Thyroid gland (tissue), 4 donors: ENCODE results near the gene OSTF1. TPM values are rescaled to one million over a fixed set of nuclear protein-coding genes. Genes with fewer than 3 reads are reported as not detected.

Experiments
- DNase-seq, 2 donors: peaks; one replicate each; pipeline ENCODE4 v3.0.0-alpha.2; 2019
- H3K27ac ChIP-seq, 3 donors: fragments of 200-600 bp; sonication (generic); 1 replicate in 2 of 3; 2 replicates in 1 of 3; pipeline ENCODE4 v1.5.1; 2016 to 2019; ENCODE audit warnings: mild to moderate bottlenecking in 1 of 3, moderate library complexity in 1 of 3
- H3K27me3 ChIP-seq: fragments of 200-600 bp; sonication (generic); one replicate; pipeline ENCODE4 v1.5.1; 2019
- H3K36me3 ChIP-seq, 2 donors: fragments of 200-600 bp; sonication (generic); one replicate each; pipeline ENCODE4 v1.5.1; 2016 to 2019
- H3K4me1 ChIP-seq, 2 donors: fragments of 200-600 bp; sonication (generic); one replicate each; pipeline ENCODE4 v1.5.1; 2017 to 2019
- H3K4me3 ChIP-seq, 3 donors: fragments of 200-600 bp; sonication (generic); replicated peaks in 1 of 3; 1 replicate in 2 of 3; 2 replicates in 1 of 3; pipeline ENCODE4 v1.5.1; 2016; ENCODE audit warnings: mild to moderate bottlenecking in 1 of 3
- H3K9me3 ChIP-seq: fragments of 200-600 bp; sonication (generic); one replicate; pipeline ENCODE4 v1.5.1; 2017
- CTCF ChIP-seq, 6 experiments: fragments of 200-600 bp in 3 of 6; fragments of 450-650 bp in 3 of 6; sonication (generic) in 3 of 6; IDR thresholded peaks; one replicate each; pipeline ENCODE4 v1.5.1; 2016 to 2019; ENCODE audit warnings: antibody characterized with exemption in 6 of 6, mild to moderate bottlenecking in 2 of 6, inconsistent platforms in 1 of 6, moderate library complexity in 1 of 6
- POLR2A ChIP-seq, 2 donors: fragments of 450-650 bp; IDR thresholded peaks; one replicate each; pipeline ENCODE4 v1.6.1; 2017; ENCODE audit warnings: antibody characterized with exemption in 2 of 2, mild to moderate bottlenecking in 2 of 2, moderate library complexity in 1 of 2
- WGBS, 2 donors: methylation state at CpG; one replicate each; pipeline ENCODE4 v1.1.5; 2017; 5-methylcytosine and 5-hydroxymethylcytosine counted together
- intact Hi-C: fragments of 100-400 bp; cut with DNase I; formaldehyde crosslinking; loops from one replicate; pipeline ENCODE4 v1.15.1; 2023
- total RNA-seq, 4 donors: library from RNA; depleted of rRNA; stranded (reverse); fragments of >200 nt; gene quantifications; one replicate each; pipeline ENCODE4 v1.2.3, GENCODE V29; 2016

The OSTF1 gene
- total RNA-seq, 4 donors from 2014 or later: 34.7 to 36.6 (median 35.6) TPM

GRCh38 chr9:75087289-75087823 lies 958 bp upstream of the OSTF1 start:
- 0 to 2% methylated on average over 20 of the region's 20 CpGs for WGBS, 2 donors
- Histone ChIP-seq H3K9me3 (no peaks in the 10 kb centered on the region), H3K4me1 (peaks cover 35 to 44% of the 10 kb centered on the region in 2 donors), H3K4me3 (peak overlapping the region; percentile 76 to 96 (median 95)), H3K36me3 (no peaks in the 10 kb centered on the region), H3K27ac (peak overlapping the region; percentile 91 to 99 (median 99)), H3K27me3 (no peaks in the 10 kb centered on the region)
- TF ChIP-seq CTCF (IDR thresholded peaks at IDR 0.05): peak in 2 of 6 experiments; percentile 4 to 26
- TF ChIP-seq POLR2A (IDR thresholded peaks at IDR 0.05): no peak
- intact Hi-C loops: loop anchor here (10.0 kb wide), 1 partner anchor 63 kb away; the partner anchor contains the start of gene CARNMT1
- DNase-seq: peak; percentile 72 to 76

- peak overlapping the region; percentile 58 to 95 (median 89) for H3K4me3 ChIP-seq
- peaks cover 39 to 48% of the 10 kb centered on the region in 2 donors for H3K4me1 ChIP-seq
- no peaks in the 10 kb centered on the region for H3K9me3 ChIP-seq
- no peaks in the 10 kb centered on the region for H3K27me3 ChIP-seq
- intact Hi-C loops: loop anchor here (10.0 kb wide), 1 partner anchor 64 kb away; the partner anchor contains the start of gene CARNMT1
- peak overlapping the region; percentile 91 to 99 (median 94) for H3K27ac ChIP-seq
- DNase-seq: peak; percentile 45 to 61
- no peaks in the 10 kb centered on the region for H3K36me3 ChIP-seq
- TF ChIP-seq CTCF (IDR thresholded peaks at IDR 0.05) (peak in 2 of 6 experiments; percentile 22 to 33), POLR2A (IDR thresholded peaks at IDR 0.05) (no peak)
- 0% methylated on average over 37 to 38 of the region's 43 CpGs for WGBS, 2 donors
Observed at GRCh38 chr9:75088646-75089372, 495 bp downstream of the OSTF1 start.

- Histone ChIP-seq H3K4me1 (peaks cover 41 to 47% of the 10 kb centered on the region in 2 donors), H3K9me3 (no peaks in the 10 kb centered on the region), H3K27ac (peak overlapping the region in 2 of 3 donors; percentile 94 to 99), H3K27me3 (no peaks in the 10 kb centered on the region), H3K36me3 (no peaks in the 10 kb centered on the region), H3K4me3 (peak overlapping the region; percentile 58 to 95 (median 89))
- no peak for DNase-seq
- no peak for TF ChIP-seq POLR2A (IDR thresholded peaks at IDR 0.05)
- TF ChIP-seq CTCF (IDR thresholded peaks at IDR 0.05): no peak
- WGBS, 2 donors: 15 to 24% methylated on average over 11 of the region's 11 CpGs
- intact Hi-C loops: loop anchor here (10.0 kb wide), 1 partner anchor 65 kb away; the partner anchor contains the start of gene CARNMT1
Observed at GRCh38 chr9:75089373-75089766, 1.1 kb downstream of the OSTF1 start.

- intact Hi-C loops: no loop called here
- Histone ChIP-seq H3K4me3 (no peak overlapping the region), H3K9me3 (no peaks in the 10 kb centered on the region), H3K27ac (no peak overlapping the region), H3K36me3 (no peaks in the 10 kb centered on the region), H3K27me3 (no peaks in the 10 kb centered on the region), H3K4me1 (peaks cover 46 to 51% of the 10 kb centered on the region in 2 donors)
- no peak for DNase-seq
- TF ChIP-seq CTCF (IDR thresholded peaks at IDR 0.05) (no peak), POLR2A (IDR thresholded peaks at IDR 0.05) (no peak)
- WGBS, 2 donors: 90 to 94% methylated on average over 4 of the region's 4 CpGs
Observed at GRCh38 chr9:75090579-75090978, 2.3 kb downstream of the OSTF1 start.

- H3K27ac ChIP-seq: no peak overlapping the region
- H3K4me1 ChIP-seq: peaks cover 38 to 42% of the 10 kb centered on the region in 2 donors
- intact Hi-C loops: no loop called here
- H3K27me3 ChIP-seq: no peaks in the 10 kb centered on the region
- TF ChIP-seq POLR2A (IDR thresholded peaks at IDR 0.05) (no peak), CTCF (IDR thresholded peaks at IDR 0.05) (no peak)
- 92% methylated on average over 4 of the region's 4 CpGs for WGBS, 2 donors
- H3K36me3 ChIP-seq: no peaks in the 10 kb centered on the region
- H3K4me3 ChIP-seq: no peak overlapping the region
- no peaks in the 10 kb centered on the region for H3K9me3 ChIP-seq
- DNase-seq: no peak
Observed at GRCh38 chr9:75092766-75093165, 4.5 kb downstream of the OSTF1 start.
